ENCODE measurements around the gene DCUN1D4.

Gene DCUN1D4

DNA sequence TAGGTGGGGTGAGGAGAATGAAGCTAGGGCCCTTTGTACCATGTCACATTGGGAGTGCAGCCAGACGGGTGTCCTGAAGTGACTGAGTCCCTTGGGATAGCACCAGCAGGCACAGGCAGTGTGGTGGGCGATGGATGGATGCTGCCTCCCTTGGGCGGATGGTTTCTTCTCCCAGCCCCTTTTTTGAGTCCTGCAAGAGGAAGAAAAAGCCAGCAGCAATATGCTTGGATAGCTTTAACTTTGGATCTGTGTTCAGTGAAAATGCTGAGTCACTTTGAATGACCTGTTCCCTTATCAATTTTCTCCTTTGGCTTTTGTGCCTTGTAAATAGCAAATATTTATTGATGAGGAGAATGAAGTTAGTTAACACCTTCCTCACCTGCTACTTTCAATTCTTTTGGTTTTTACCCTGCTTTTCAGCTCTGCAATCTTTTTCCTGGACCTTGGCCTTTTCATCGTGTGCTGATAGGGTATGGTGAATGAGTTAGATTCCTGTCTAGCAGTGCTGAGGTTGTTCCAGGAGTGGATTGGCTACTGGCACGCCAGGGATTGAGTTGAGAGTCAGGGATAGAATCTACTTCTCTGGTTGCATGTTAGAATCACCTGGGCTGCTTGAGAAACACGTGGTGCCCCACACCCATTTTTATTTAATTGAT, 10.2 kb downstream of the DCUN1D4 start:
- TF ChIP-seq, protein P1, sequence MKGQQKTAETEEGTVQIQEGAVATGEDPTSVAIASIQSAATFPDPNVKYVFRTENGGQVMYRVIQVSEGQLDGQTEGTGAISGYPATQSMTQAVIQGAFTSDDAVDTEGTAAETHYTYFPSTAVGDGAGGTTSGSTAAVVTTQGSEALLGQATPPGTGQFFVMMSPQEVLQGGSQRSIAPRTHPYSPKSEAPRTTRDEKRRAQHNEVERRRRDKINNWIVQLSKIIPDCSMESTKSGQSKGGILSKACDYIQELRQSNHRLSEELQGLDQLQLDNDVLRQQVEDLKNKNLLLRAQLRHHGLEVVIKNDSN (IDR thresholded peaks at IDR 0.05): no peak
- no peak for TF ChIP-seq REST (IDR thresholded peaks at IDR 0.05; ENCODE audit: low read depth)
- TF ChIP-seq FOXM1 (IDR thresholded peaks at IDR 0.05; ENCODE audit: borderline replicate concordance, low read depth): no peak
- TF ChIP-seq RAD21 (IDR thresholded peaks at IDR 0.05; ENCODE audit: low read depth): no peak
- no peak for TF ChIP-seq TAF1 (IDR thresholded peaks at IDR 0.05; ENCODE audit: low read depth)
- TF ChIP-seq ZBTB7A (IDR thresholded peaks at IDR 0.05; ENCODE audit: low read depth): no peak
- TF ChIP-seq EP300 (IDR thresholded peaks at IDR 0.05; ENCODE audit: borderline replicate concordance): no peak

DNA sequence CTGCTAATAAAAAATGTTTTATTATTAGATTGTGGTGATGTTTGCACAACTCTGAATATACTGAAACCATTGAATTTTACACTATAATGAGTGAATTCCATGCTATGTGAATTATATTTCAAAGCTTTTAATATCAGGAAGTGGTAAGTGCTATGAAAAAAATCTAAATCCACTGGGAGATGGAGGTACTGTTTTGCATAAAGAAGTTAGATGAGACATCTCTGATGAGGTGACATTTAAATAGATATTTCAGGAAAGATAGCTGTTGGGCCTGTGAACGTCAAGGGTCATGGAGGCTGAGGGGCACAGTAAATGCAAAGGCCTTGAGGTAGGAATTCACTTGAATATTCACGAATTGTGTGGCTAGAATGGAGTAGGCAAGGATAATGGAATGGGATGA, 12.3 kb downstream of the DCUN1D4 start:
- no peak for TF ChIP-seq FOXM1 (IDR thresholded peaks at IDR 0.05; ENCODE audit: borderline replicate concordance, low read depth)
- no peak for TF ChIP-seq CREB1 (IDR thresholded peaks at IDR 0.05; ENCODE audit: low read depth)
- TF ChIP-seq, protein P1 (IDR thresholded peaks at IDR 0.05): no peak
- TF ChIP-seq, protein P2, sequence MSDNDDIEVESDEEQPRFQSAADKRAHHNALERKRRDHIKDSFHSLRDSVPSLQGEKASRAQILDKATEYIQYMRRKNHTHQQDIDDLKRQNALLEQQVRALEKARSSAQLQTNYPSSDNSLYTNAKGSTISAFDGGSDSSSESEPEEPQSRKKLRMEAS (IDR thresholded peaks at IDR 0.05): no peak
- TF ChIP-seq TEAD4 (IDR thresholded peaks at IDR 0.05): no peak
- TF ChIP-seq NFIC (IDR thresholded peaks at IDR 0.05): no peak
- no peak for TF ChIP-seq RAD21 (IDR thresholded peaks at IDR 0.05; ENCODE audit: low read depth)
- no peak for TF ChIP-seq REST (IDR thresholded peaks at IDR 0.05; ENCODE audit: low read depth)
- TF ChIP-seq CEBPB (IDR thresholded peaks at IDR 0.05): no peak

GRCh38 chr4:51855751-51856150, 12.8 kb downstream of the DCUN1D4 start:
- no peak for TF ChIP-seq CREB1 (IDR thresholded peaks at IDR 0.05; ENCODE audit: low read depth)
- TF ChIP-seq, protein P2 (IDR thresholded peaks at IDR 0.05): no peak
- no peak for TF ChIP-seq TEAD4 (IDR thresholded peaks at IDR 0.05)
- no peak for TF ChIP-seq EP300 (IDR thresholded peaks at IDR 0.05; ENCODE audit: borderline replicate concordance)
- no peak for TF ChIP-seq ZBTB7A (IDR thresholded peaks at IDR 0.05; ENCODE audit: low read depth)
- TF ChIP-seq, protein P1 (IDR thresholded peaks at IDR 0.05): no peak
- no peak for TF ChIP-seq YY1 (IDR thresholded peaks at IDR 0.05; ENCODE audit: low read depth)
- no peak for TF ChIP-seq FOXM1 (IDR thresholded peaks at IDR 0.05; ENCODE audit: borderline replicate concordance, low read depth)
- TF ChIP-seq REST (IDR thresholded peaks at IDR 0.05; ENCODE audit: low read depth): no peak
- no peak for TF ChIP-seq TCF12 (IDR thresholded peaks at IDR 0.05; ENCODE audit: low read depth)
- no peak for TF ChIP-seq TAF1 (IDR thresholded peaks at IDR 0.05; ENCODE audit: low read depth)
- TF ChIP-seq EGR1 (IDR thresholded peaks at IDR 0.05): no peak
- no peak for TF ChIP-seq NFIC (IDR thresholded peaks at IDR 0.05)
- TF ChIP-seq CEBPB (IDR thresholded peaks at IDR 0.05): no peak
- no peak for TF ChIP-seq RAD21 (IDR thresholded peaks at IDR 0.05; ENCODE audit: low read depth)

DNA sequence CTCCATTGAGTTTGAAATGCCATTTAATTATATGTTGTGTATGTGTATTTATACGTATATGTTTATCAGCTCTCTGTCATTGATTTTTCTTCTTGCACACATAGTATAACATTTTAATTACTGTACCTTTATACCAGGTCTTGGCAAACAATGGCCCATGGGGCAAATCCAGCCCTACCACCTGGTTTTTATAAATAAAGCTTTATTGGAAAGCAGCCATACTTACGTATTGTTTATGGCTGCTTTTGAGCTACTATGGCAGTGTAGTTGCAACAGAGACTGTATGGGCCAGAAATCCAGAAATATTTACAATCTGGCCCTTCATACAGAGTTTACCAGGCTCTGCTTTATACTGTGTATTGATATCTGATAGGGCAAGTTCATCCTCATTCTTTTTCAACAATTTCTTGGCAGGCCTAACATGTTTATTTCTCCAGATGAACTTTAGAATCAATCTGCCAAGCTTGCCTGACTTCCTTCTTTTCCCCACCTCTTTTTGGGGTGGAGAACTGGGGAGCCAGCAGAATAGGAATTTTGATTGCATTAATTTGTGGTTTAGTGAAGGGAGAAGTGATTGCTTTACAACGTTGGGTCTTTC, 15.8 kb downstream of the DCUN1D4 start:
- TF ChIP-seq, protein P2 (IDR thresholded peaks at IDR 0.05): no peak
- TF ChIP-seq NFIC (IDR thresholded peaks at IDR 0.05): no peak
- TF ChIP-seq TCF12 (IDR thresholded peaks at IDR 0.05; ENCODE audit: low read depth): no peak
- TF ChIP-seq TAF1 (IDR thresholded peaks at IDR 0.05; ENCODE audit: low read depth): no peak
- no peak for TF ChIP-seq TEAD4 (IDR thresholded peaks at IDR 0.05)
- no peak for TF ChIP-seq RAD21 (IDR thresholded peaks at IDR 0.05; ENCODE audit: low read depth)
- TF ChIP-seq EP300 (IDR thresholded peaks at IDR 0.05; ENCODE audit: borderline replicate concordance): no peak
- TF ChIP-seq, protein P1 (IDR thresholded peaks at IDR 0.05): no peak
- no peak for TF ChIP-seq REST (IDR thresholded peaks at IDR 0.05; ENCODE audit: low read depth)
- no peak for TF ChIP-seq FOXM1 (IDR thresholded peaks at IDR 0.05; ENCODE audit: borderline replicate concordance, low read depth)
- TF ChIP-seq YY1 (IDR thresholded peaks at IDR 0.05; ENCODE audit: low read depth): no peak
- TF ChIP-seq EGR1 (IDR thresholded peaks at IDR 0.05): no peak
- TF ChIP-seq ZBTB7A (IDR thresholded peaks at IDR 0.05; ENCODE audit: low read depth): no peak
- TF ChIP-seq CREB1 (IDR thresholded peaks at IDR 0.05; ENCODE audit: low read depth): no peak
- no peak for TF ChIP-seq CEBPB (IDR thresholded peaks at IDR 0.05)

Data from Ishikawa (cell line).